Keratinocyte (primary cell): ENCODE measurements around the gene LEFTY1. TPM values are rescaled to one million over a fixed set of nuclear protein-coding genes. Genes with fewer than 3 reads are reported as not detected.
A peak's percentile ranks its signal among the peaks of the same experiment; 100 is the strongest.

Source experiments
- DNase-seq: peaks from one replicate; pipeline ENCODE4 v3.0.0-alpha.2; 2011; ENCODE audit warnings: low read depth, missing footprints, low spot score
- FAIRE-seq: peaks from 2 replicates; lab custom pipeline; 2011; peaks lifted over from hg19 to GRCh38; lab: Jason Lieb, UNC
- H2AFZ ChIP-seq: 2 replicates; pipeline ENCODE4 v1.6.0; 2012; ENCODE audit warnings: low read length, control low read depth, inconsistent platforms; ENCODE audit not compliant: control insufficient read depth
- H3K27ac ChIP-seq: 2 replicates; pipeline ENCODE4 v1.5.1; 2011; ENCODE audit warnings: low read length; ENCODE audit not compliant: control insufficient read depth, insufficient read depth
- H3K27me3 ChIP-seq: 3 replicates; pipeline ENCODE4 v1.6.0; 2011; ENCODE audit warnings: low read length; ENCODE audit not compliant: control insufficient read depth, insufficient read depth; ENCODE audit errors: extremely low read depth
- H3K36me3 ChIP-seq, 2 experiments: 2 replicates in 1 of 2; 3 replicates in 1 of 2; pipeline ENCODE4 v1.5.1; 2011; ENCODE audit warnings: low read length in 2 of 2, mild to moderate bottlenecking in 1 of 2; ENCODE audit not compliant: control insufficient read depth in 2 of 2, insufficient read depth in 2 of 2; ENCODE audit errors: extremely low read depth in 1 of 2
- H3K4me1 ChIP-seq: 3 replicates; pipeline ENCODE4 v1.5.1; 2011; ENCODE audit warnings: low read length; ENCODE audit not compliant: control insufficient read depth, insufficient read depth; ENCODE audit errors: extremely low read depth
- H3K4me2 ChIP-seq: 3 replicates; pipeline ENCODE4 v1.6.0; 2011; ENCODE audit warnings: low read depth, low read length; ENCODE audit not compliant: control insufficient read depth, insufficient read depth; ENCODE audit errors: extremely low read depth
- H3K4me3 ChIP-seq, 3 experiments: fragments of 200-600 bp in 1 of 3; sonication (generic) in 1 of 3; 2 replicates in 2 of 3; 3 replicates in 1 of 3; pipeline ENCODE4 v1.5.1; 2011 to 2016; ENCODE audit warnings: low read length in 3 of 3, mild to moderate bottlenecking in 3 of 3, control low read depth in 2 of 3, inconsistent platforms in 1 of 3, low read depth in 1 of 3, mixed read lengths in 1 of 3, mixed run types in 1 of 3, moderate library complexity in 1 of 3; ENCODE audit not compliant: control insufficient read depth in 2 of 3, insufficient read depth in 2 of 3; ENCODE audit errors: extremely low read depth in 1 of 3
- H3K79me2 ChIP-seq: 2 replicates; pipeline ENCODE4 v1.6.0; 2012; ENCODE audit warnings: low read length; ENCODE audit not compliant: control insufficient read depth, insufficient read depth
- H3K9ac ChIP-seq: 3 replicates; pipeline ENCODE4 v1.6.0; 2011; ENCODE audit warnings: low read length; ENCODE audit not compliant: control insufficient read depth, insufficient read depth; ENCODE audit errors: extremely low read depth
- H3K9me1 ChIP-seq: 3 replicates; pipeline ENCODE4 v1.6.0; 2011; ENCODE audit warnings: low read length; ENCODE audit not compliant: control insufficient read depth, insufficient read depth; ENCODE audit errors: extremely low read depth
- H3K9me3 ChIP-seq: 2 replicates; pipeline ENCODE4 v1.5.1; 2012; ENCODE audit warnings: low read depth, low read length; ENCODE audit not compliant: control insufficient read depth
- H4K20me1 ChIP-seq: 3 replicates; pipeline ENCODE4 v1.6.0; 2011; ENCODE audit warnings: low read length; ENCODE audit not compliant: control insufficient read depth, insufficient read depth; ENCODE audit errors: extremely low read depth
- CTCF ChIP-seq, 3 experiments: IDR thresholded peaks in 1 of 3; conservative IDR thresholded peaks in 1 of 3; optimal IDR thresholded peaks in 1 of 3; 2 replicates in 2 of 3; 3 replicates in 1 of 3; pipeline versions ENCODE3 to v1.5.1; 2011; ENCODE audit warnings: low read length in 3 of 3, mild to moderate bottlenecking in 3 of 3, moderate library complexity in 2 of 3, control low read depth in 1 of 3, inconsistent platforms in 1 of 3; ENCODE audit not compliant: insufficient read depth in 2 of 3; ENCODE audit errors: extremely low read depth in 1 of 3
- EZH2 ChIP-seq: IDR thresholded peaks from one replicate; pipeline ENCODE4 v1.6.1; 2012; ENCODE audit warnings: inconsistent platforms, mild to moderate bottlenecking, low read length, moderate library complexity
- dilution Hi-C: fragments of 300-500 bp; cut with MboI; formaldehyde crosslinking; loops from one replicate; pipeline ENCODE4 v1.7.0; 2020; ENCODE audit warnings: low sequenced_read_pairs; ENCODE audit not compliant: extremely low pct_ligation_motif_present
- polyA plus RNA-seq, 5 experiments: library from polyadenylated mRNA; depleted of rRNA in 3 of 5; stranded (reverse) in 3 of 5; stranded (forward) in 1 of 5; unstranded in 1 of 5; fragments of >200 nt; gene quantifications; 1 replicate in 1 of 5; 2 replicates in 3 of 5; 3 replicates in 1 of 5; pipeline versions ENCODE4 v1.2.1 to v1.2.3, GENCODE V29; 2011 to 2012; ENCODE audit warnings: missing spikeins in 2 of 5, low read depth in 1 of 5, low replicate concordance in 1 of 5

Gene LEFTY1
- polyA plus RNA-seq, 1 donor (not counting 4 experiments of a cell fraction or from before 2014, with no cell fraction given), result not detected

- Histone ChIP-seq H3K9ac (no peak overlapping the region), H3K4me2 (peak overlapping the region; percentile 66), H3K4me1 (peaks cover 16% of the 10 kb centered on the region), H3K27ac (no peak overlapping the region), H3K9me3 (no peaks in the 10 kb centered on the region), H3K9me1 (peaks cover 6% of the 10 kb centered on the region), H2AFZ (no peak overlapping the region), H3K79me2 (peaks cover 1% of the 10 kb centered on the region), H3K4me3 (no peak overlapping the region), H3K36me3 (peaks cover 14 to 20% of the 10 kb centered on the region in 2 experiments), H4K20me1 (peaks cover 22% of the 10 kb centered on the region), H3K27me3 (no peaks in the 10 kb centered on the region)
- FAIRE-seq, result peak; percentile 88
- dilution Hi-C loops, result no loop called here
- peak; percentile 15 for DNase-seq
- TF ChIP-seq CTCF (optimal IDR thresholded peaks at IDR 0.05 in 1 of 3, IDR thresholded peaks at IDR 0.05 in 1 of 3, conservative IDR thresholded peaks at IDR 0.05 in 1 of 3; ENCODE audit: extremely low read depth in 1 of 3, insufficient read depth in 2 of 3, low read length in 3 of 3), result no peak
- no peak for TF ChIP-seq EZH2
Measured at GRCh38 chr1:225875044-225875815, 13.7 kb downstream of the LEFTY1 start.

GRCh38 chr1:225874431-225874830, 14.5 kb downstream of the LEFTY1 start:
- dilution Hi-C loops, result no loop called here
- Histone ChIP-seq H3K27me3 (no peaks in the 10 kb centered on the region), H3K4me2 (no peak overlapping the region), H3K9ac (no peak overlapping the region), H4K20me1 (peaks cover 18% of the 10 kb centered on the region), H2AFZ (no peak overlapping the region), H3K9me1 (peaks cover 6% of the 10 kb centered on the region), H3K9me3 (no peaks in the 10 kb centered on the region), H3K79me2 (no peaks in the 10 kb centered on the region), H3K27ac (no peak overlapping the region), H3K4me3 (no peak overlapping the region), H3K36me3 (peaks cover 14 to 20% of the 10 kb centered on the region in 2 experiments), H3K4me1 (peaks cover 15% of the 10 kb centered on the region)
- no peak for TF ChIP-seq CTCF (optimal IDR thresholded peaks at IDR 0.05 in 1 of 3, IDR thresholded peaks at IDR 0.05 in 1 of 3, conservative IDR thresholded peaks at IDR 0.05 in 1 of 3; ENCODE audit: extremely low read depth in 1 of 3, insufficient read depth in 2 of 3, low read length in 3 of 3)
- TF ChIP-seq EZH2, result no peak
- DNase-seq (no peak), FAIRE-seq (no peak)
